Left ventricle myocardium superior (tissue), 1 donor: ENCODE data around the gene DUSP12. TPM values are rescaled to one million over a fixed set of nuclear protein-coding genes. Genes with fewer than 3 reads are reported as not detected.

Experiments
- ATAC-seq: fragments of 200-7000 bp; cut with Tn5 transposase; one replicate; pipeline ENCODE4 v1.9.1; 2020; ENCODE audit warnings: mild to moderate bottlenecking, moderate library complexity
- DNase-seq: peaks from one replicate; pipeline ENCODE4 v3.0.0-alpha.2; 2020
- intact Hi-C: fragments of 100-400 bp; cut with micrococcal nuclease; formaldehyde crosslinking; loops from one replicate; pipeline ENCODE4 v1.11.0; 2022
- total RNA-seq: library from RNA; stranded (reverse); fragmentation: NEBNext Ultra II Directional; extraction: Animal tissue kit (Norgen Biotek cat#: 25700); gene quantifications from one replicate; pipeline ENCODE4 v1.2.1, GENCODE V29; 2021
- donor health status: DM: no; HTN: yes; CAD: no; lungs with severe emphysema.

Gene DUSP12
- total RNA-seq, 1 donor from 2014 or later: 8.3 TPM

DNA sequence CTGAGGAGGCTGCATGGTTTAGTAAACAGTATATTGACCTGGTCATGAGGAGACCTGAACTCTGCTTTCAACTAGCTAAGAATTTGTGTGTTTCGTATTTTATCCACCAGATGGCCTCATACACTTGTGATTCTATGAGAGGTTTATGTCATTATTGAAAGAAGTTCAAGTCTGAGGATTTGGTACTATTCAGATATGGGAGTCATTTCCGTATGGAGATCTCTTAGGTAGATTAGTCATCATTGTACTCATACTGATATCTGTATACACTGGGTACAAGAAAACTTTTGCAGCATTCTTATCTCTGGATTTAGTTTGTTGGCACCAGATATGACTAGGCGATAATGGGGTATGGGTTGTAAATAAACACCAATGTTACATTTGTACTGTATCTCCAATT lies 43.2 kb downstream of the DUSP12 start:
- intact Hi-C loops: loop anchor here (5.0 kb wide), 1 partner anchor 245 kb away; no protein-coding TSS in a partner anchor
- DNase-seq: no peak
- ATAC-seq: peak; percentile 45

DNA sequence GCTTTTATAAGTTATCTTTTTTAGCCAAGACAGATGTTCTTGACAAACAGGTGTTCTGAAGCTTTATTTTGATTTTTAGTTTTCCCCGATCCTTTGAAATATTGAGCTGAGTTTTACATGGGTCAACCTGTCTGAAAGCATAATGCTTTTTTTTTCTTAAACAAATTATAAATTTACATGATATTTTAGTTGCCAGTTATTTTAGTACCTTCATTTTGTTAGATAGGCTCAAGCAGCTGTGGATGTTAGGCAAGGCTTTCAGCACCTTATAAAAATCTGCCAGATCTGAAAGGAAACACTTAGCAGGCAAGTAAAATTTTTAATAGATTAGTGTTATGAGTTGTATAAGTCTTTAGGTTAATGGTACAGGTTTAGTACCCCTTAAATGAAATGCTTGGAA lies 50.2 kb downstream of the DUSP12 start:
- no peak for DNase-seq
- ATAC-seq: no peak
- intact Hi-C loops: no loop called here

DNA sequence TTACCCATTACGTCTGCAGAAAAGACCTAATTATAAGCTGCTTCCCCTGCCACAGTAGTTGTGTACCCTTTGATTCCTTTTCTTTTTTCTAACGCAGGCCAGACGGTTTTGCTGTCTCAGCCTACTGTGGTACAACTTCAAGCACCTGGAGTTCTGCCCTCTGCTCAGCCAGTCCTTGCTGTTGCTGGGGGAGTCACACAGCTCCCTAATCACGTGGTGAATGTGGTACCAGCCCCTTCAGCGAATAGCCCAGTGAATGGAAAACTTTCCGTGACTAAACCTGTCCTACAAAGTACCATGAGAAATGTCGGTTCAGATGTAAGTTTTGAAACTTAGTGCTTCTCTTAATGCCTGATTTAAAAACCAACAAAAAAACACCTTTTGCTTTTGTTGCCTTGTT lies 52.4 kb downstream of the DUSP12 start:
- intact Hi-C loops: no loop called here
- DNase-seq (no peak), ATAC-seq (peak; percentile 55)

DNA sequence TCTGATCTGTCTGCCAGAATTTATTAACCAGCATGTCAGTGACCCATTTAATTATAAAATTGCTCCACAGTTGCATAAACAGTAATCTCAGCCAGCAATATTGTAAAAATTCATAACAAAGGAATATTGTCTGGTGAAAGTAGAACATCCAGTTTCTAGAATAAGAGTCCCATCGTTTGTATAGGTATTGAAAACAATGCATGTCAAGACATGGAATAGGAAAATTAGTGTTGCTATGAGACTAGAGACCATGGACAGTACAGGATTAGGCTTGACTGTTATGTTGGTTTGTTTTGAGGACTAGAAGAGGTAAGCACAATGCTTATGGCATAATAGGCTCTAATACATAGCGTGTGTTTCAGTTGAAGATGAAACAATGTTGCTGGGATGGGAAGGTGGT lies 53.6 kb downstream of the DUSP12 start:
- intact Hi-C loops: no loop called here
- DNase-seq: no peak
- no peak for ATAC-seq

DNA sequence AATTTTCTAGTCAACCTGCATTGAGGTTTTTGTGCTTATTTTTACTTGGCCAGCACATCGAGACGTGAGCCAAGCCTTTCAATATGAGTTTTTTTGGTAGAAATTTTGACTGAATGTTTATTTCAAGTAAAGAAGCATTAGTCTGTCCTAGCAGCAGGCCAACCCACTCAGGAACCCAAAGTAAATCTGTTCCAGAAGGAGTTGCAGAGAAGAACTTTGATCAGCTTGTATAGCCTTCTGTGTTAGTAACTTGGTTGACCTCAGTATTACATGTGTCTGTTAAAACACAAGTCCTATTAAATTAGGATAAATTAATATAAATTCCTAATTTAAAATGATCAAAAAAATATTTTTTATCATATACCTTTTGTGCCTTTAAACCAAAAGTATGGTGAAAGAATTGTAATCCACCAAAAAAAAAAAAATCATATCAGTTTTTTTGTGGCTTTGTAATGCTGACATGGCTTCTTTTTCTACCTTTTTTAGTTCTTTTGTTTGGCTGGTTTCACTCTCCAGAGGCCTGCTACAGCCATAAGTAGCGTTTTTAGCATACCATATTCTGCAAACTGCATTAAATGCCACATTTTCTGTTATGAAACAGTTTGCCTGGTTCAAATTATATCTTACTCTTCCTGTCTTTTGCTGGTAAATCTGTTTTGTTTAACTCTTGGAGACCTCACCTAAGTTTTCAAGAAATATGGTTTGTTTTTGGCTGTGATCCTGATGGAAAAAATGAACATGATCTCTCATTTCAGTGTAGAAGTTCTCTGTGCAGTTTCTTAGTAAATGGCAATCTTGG lies 56.0 kb downstream of the DUSP12 start:
- ATAC-seq: no peak
- intact Hi-C loops: no loop called here
- DNase-seq: no peak

Other genes starting within 250 kb of the DUSP12 start
- gene FCGR2A, start 244.3 kb upstream of the DUSP12 start, total RNA-seq: 19.9 TPM
- gene HSPA6, start 225.2 kb upstream of the DUSP12 start, total RNA-seq: 1.1 TPM
- 19.9 TPM for gene FCGR3A, start 200.0 kb upstream of the DUSP12 start, total RNA-seq
- 3.3 TPM for gene FCGR3B, start 118.6 kb upstream of the DUSP12 start, total RNA-seq
- 12.6 TPM for gene FCGR2B, start 86.6 kb upstream of the DUSP12 start, total RNA-seq
- gene FCRLA, start 42.6 kb upstream of the DUSP12 start, total RNA-seq: not detected
- 0.17 TPM for gene FCRLB, start 28.2 kb upstream of the DUSP12 start, total RNA-seq
- 12.8 TPM for gene ATF6, start 16.5 kb downstream of the DUSP12 start, total RNA-seq